Effector memory CD8-positive, alpha-beta T cell (primary cell): Measurements from ENCODE around the gene EPB41L1.
"Not testable (repeated sequence)": the region's sequence is repeated elsewhere in the genome, so short reads cannot be mapped to it uniquely, and the experiment has no call there.

Source experiments
- ATAC-seq: fragments of 150-1000 bp; cut with Tn5 transposase; replicated peaks from 2 replicates; pipeline ENCODE4 v1.10.0; 2021; ENCODE audit warnings: mild to moderate bottlenecking, moderate library complexity
- DNase-seq, 3 experiments: peaks; one replicate each; pipeline ENCODE4 v3.0.0; 2021
- H3K27ac Mint-ChIP-seq, 2 donors: one replicate each; pipeline ENCODE4 v1.8.0; 2022; ENCODE audit warnings: mild to moderate bottlenecking in 2 of 2, mixed read lengths in 2 of 2, moderate library complexity in 2 of 2
- H3K27me3 Mint-ChIP-seq, 2 donors: one replicate each; pipeline ENCODE4 v1.8.0; 2022; ENCODE audit warnings: mixed read lengths in 2 of 2
- H3K36me3 Mint-ChIP-seq: one replicate; pipeline ENCODE4 v1.8.0; 2022; ENCODE audit warnings: mild to moderate bottlenecking, moderate library complexity, mixed read lengths; ENCODE audit not compliant: insufficient read depth
- H3K4me1 Mint-ChIP-seq, 2 donors: one replicate each; pipeline ENCODE4 v1.8.0; 2022; ENCODE audit warnings: low read depth in 2 of 2, mixed read lengths in 2 of 2
- H3K4me3 Mint-ChIP-seq, 2 donors: one replicate each; pipeline ENCODE4 v1.8.0; 2022; ENCODE audit warnings: mild to moderate bottlenecking in 2 of 2, mixed read lengths in 2 of 2, moderate library complexity in 2 of 2
- H3K9me3 Mint-ChIP-seq, 2 donors: one replicate each; pipeline ENCODE4 v1.8.0; 2022; ENCODE audit warnings: mixed read lengths in 2 of 2

Gene EPB41L1

DNA sequence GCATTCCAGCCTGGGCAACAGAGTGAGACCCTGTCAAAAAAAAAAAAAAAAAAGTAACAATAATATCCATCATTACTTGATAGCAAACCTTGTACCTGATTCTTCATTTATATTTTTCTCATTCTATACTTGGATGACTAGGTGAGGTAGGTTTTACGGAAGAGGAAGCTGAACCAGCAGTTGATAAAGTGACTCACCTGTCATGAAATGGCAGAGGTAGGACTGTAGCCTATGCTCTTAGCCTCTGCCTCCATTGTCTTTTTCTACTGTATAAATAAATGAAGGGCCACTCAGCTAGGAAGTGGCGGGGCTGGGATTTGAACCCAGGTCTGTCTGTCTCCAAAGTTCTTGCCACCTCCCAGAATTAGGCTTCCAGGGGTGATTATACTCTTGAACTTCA is 20.7 kb upstream of the EPB41L1 start:
- no peak overlapping the region for H3K27ac Mint-ChIP-seq
- H3K27me3 Mint-ChIP-seq = peaks cover 6 to 11% of the 10 kb centered on the region in 2 donors
- H3K4me1 Mint-ChIP-seq = no peaks in the 10 kb centered on the region
- H3K9me3 Mint-ChIP-seq = no peaks in the 10 kb centered on the region
- DNase-seq (no peak), ATAC-seq (no peak)
- no peak overlapping the region for H3K4me3 Mint-ChIP-seq
- no peaks in the 10 kb centered on the region for H3K36me3 Mint-ChIP-seq

DNA sequence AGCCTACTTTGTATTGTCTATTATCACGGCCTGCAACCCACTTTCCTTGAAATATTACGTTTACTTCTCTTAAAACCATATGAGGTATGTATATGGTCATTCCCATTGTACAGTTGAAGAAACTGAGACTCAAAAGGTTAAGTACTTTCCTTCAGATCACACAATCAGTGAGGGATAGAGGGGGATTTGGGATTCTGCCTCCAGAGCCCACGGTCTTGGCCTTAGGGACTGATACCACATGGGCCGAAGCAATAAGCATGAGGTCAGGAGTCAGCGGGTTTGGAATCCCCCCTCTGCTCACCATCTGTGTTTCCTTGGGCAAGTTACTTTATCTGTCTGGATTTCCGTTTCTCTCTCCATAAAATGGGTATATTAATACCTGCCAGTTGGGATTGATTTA is 19.4 kb upstream of the EPB41L1 start:
- H3K9me3 Mint-ChIP-seq = no peaks in the 10 kb centered on the region
- H3K4me1 Mint-ChIP-seq = no peaks in the 10 kb centered on the region
- DNase-seq (no peak), ATAC-seq (no peak)
- H3K36me3 Mint-ChIP-seq = no peaks in the 10 kb centered on the region
- no peak overlapping the region for H3K4me3 Mint-ChIP-seq
- peaks cover 8 to 11% of the 10 kb centered on the region in 2 donors for H3K27me3 Mint-ChIP-seq
- no peak overlapping the region for H3K27ac Mint-ChIP-seq

DNA sequence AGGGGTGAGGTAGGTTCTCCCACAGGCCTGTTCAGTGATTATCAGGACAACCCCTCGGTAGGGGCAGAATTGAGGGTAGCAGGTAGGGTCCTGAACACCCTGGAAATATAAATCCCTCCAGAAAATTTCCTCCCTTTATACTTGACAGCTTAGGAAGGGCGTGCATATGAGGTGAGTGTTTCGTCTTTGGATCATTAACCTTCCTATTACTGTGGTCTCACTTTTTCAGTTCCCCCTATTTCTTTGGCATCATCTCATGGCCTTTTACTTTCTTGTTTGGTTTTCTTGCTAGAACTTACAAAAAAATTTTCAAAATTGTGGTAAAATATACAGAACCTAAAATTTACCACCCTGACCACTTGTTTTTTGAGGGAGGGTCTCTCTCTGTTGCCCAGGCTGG is 18.7 kb upstream of the EPB41L1 start:
- DNase-seq (no peak), ATAC-seq (no peak)
- H3K27me3 Mint-ChIP-seq = peaks cover 8 to 17% of the 10 kb centered on the region in 2 donors
- no peaks in the 10 kb centered on the region for H3K4me1 Mint-ChIP-seq
- H3K4me3 Mint-ChIP-seq = no peak overlapping the region
- H3K36me3 Mint-ChIP-seq = no peaks in the 10 kb centered on the region
- no peak overlapping the region for H3K27ac Mint-ChIP-seq
- no peaks in the 10 kb centered on the region for H3K9me3 Mint-ChIP-seq

DNA sequence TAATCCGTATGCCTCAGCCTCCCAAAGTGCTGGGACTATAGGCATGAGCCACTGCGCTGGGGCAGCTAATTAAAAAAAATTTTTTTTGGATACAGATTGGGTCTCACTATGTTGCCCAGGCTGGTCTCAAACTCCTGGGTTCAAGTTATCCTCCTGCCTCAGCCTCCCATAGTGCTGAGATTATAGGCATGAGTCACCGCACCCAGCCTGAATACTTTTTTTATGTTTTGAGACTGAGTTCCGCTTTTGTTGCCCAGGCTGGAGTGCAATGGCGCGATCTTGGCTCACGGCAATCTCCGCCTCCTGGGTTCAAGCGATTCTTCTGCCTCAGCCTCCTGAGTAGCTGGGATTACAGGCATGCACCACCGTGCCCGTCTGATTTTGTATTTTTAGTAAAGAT is 17.2 kb upstream of the EPB41L1 start:
- H3K27me3 Mint-ChIP-seq = peaks cover 13 to 26% of the 10 kb centered on the region in 2 donors

DNA sequence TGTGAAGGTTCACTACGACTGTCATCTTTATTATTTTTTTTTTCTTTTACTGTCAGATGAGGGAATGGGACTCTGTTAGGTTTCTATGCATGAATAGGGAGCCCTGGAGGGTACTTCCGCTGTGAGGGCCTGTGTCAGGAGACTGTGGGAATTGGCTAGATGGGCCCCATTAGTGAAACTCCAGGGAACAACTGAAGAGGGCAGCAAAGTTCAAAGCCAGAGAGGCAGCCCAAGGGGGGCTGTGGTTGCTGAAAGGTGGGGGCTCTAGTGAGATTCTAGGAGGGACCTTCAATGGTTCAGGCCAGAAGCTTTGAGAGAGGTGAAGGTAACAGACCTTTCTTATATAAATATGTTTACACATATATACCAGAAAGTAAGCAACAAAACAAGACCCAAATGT is 13.2 kb upstream of the EPB41L1 start:
- Mint-ChIP-seq H3K4me3 (no peak overlapping the region), H3K27me3 (peaks cover 37 to 65% of the 10 kb centered on the region in 2 donors), H3K4me1 (peaks cover 0 to 5% of the 10 kb centered on the region in 2 donors), H3K9me3 (no peaks in the 10 kb centered on the region), H3K36me3 (no peaks in the 10 kb centered on the region), H3K27ac (no peak overlapping the region)
- ATAC-seq (no peak), DNase-seq (no peak)

More for the DNA sequence above, 17.2 kb upstream of the EPB41L1 start:
- H3K36me3 Mint-ChIP-seq, ATAC-seq, H3K4me1 Mint-ChIP-seq, H3K4me3 Mint-ChIP-seq, H3K9me3 Mint-ChIP-seq, DNase-seq, H3K27ac Mint-ChIP-seq: not testable (repeated sequence)

DNA sequence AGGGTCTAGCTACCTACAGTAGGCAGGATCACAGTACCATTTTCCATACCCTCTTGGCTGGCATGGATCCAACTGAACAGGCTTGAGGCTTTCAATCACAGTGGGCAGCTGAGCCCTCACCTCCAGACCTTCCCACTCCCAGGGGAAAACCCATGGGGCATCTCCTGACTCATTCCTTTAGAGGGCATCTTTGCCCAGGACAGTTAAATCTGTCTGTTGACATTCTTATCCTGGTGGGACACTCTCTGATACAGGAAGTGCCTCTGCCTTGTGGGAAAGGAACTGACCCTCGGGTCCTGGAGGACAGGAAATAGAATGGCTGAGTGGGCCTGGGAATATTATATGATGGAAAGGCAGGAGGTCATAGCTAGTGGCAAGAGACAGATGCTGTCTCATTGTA is 10.2 kb upstream of the EPB41L1 start:
- no peaks in the 10 kb centered on the region for H3K36me3 Mint-ChIP-seq
- no peaks in the 10 kb centered on the region for H3K9me3 Mint-ChIP-seq
- peaks cover 0 to 5% of the 10 kb centered on the region in 2 donors for H3K4me1 Mint-ChIP-seq

DNA sequence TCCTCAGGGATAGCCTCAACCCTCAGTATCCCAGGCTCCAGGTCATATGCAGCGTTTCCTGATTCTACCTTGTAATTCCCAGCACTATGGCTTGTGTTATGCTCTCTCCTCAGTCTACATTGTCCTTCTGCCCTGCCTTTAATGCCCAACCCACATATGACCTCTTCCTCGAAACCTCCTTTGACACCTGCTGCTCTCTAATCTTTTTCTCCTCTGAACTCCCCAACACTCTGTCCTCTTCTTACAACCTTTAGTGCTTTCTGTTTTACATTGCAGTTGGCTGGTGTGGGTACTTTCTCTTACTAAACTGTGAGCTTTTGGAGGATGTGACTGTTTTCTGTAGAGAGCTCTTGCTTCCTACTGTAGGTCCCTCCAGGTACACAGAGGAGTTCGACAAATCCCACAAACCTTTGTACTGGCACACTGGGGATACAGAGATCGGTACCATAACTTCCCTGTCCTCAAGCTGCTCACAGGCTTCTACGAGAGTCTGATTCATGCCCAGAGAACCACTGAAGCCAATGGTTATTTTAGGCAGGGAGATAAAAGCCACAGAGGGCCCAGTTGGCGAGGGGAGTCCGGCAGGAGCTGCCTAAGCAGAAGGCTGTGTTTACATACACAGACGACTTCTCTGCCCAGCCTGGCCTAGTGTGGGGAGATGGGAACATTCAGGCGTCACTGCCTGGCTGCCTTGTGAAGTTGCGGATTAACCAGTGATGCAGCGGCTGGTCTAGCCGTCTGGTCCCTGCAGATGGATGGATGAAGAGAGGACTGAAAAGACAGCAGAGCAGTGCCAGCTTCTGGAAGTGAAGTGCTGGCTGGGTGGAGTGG is 8.4 kb upstream of the EPB41L1 start:
- H3K36me3 Mint-ChIP-seq = peaks cover under 1% of the 10 kb centered on the region

More for the DNA sequence above, 10.2 kb upstream of the EPB41L1 start:
- Mint-ChIP-seq H3K27me3 (peaks cover 49 to 80% of the 10 kb centered on the region in 2 donors), H3K27ac (no peak overlapping the region), H3K4me3 (no peak overlapping the region)
- no peak for ATAC-seq
- DNase-seq = no peak

DNA sequence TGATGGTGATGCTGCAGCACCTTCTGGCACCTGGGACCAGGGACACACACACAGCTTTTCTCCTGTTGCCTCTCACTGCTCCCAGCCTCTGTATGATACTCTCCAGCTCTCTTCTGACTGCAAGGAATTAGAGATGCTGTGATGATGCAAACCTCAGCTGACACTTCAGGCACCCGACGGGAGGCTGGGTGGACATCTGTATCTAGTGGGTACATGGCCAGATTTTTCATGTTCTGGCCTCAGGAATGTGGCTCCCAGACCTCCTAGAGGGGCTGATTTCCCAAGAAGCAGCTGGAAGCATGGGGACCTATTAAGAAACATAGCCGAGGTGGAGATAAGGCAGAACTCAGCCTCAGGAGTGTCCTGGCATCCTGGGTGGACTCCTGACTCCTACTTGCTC is 6.8 kb upstream of the EPB41L1 start:
- H3K36me3 Mint-ChIP-seq = peaks cover 3% of the 10 kb centered on the region
- H3K4me3 Mint-ChIP-seq = no peak overlapping the region
- H3K9me3 Mint-ChIP-seq = no peaks in the 10 kb centered on the region
- peaks cover 0 to 5% of the 10 kb centered on the region in 2 donors for H3K4me1 Mint-ChIP-seq
- H3K27ac Mint-ChIP-seq = no peak overlapping the region
- H3K27me3 Mint-ChIP-seq = peaks cover 51 to 77% of the 10 kb centered on the region in 2 donors
- DNase-seq (no peak), ATAC-seq (no peak)

More for the DNA sequence above, 8.4 kb upstream of the EPB41L1 start:
- Mint-ChIP-seq H3K4me1 (peaks cover 0 to 5% of the 10 kb centered on the region in 2 donors), H3K4me3 (no peak overlapping the region), H3K27ac (no peak overlapping the region), H3K9me3 (no peaks in the 10 kb centered on the region), H3K27me3 (peaks cover 48 to 75% of the 10 kb centered on the region in 2 donors)
- DNase-seq (no peak), ATAC-seq (no peak)

DNA sequence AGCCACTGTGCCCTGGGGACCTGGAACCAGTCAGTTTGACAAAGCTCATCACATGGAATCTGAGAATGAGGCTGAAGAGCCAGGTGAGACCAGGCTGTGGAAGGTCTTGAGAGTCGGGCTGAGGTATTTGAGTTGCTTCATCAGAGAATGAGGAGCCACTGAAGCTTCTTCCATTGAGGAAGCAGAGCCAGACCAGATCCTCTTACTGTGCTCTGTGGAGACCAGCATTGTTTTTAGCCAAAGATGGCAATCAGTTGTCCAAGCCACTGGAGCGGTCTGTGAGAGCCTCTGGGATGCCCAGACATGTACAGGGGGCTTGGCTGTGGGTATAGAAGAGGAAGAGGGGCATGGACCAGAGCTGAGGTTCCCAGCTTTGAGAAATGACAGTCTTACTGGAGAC is 6.1 kb upstream of the EPB41L1 start:
- Mint-ChIP-seq H3K4me3 (no peak overlapping the region), H3K4me1 (no peaks in the 10 kb centered on the region), H3K36me3 (peaks cover 3% of the 10 kb centered on the region), H3K9me3 (no peaks in the 10 kb centered on the region), H3K27ac (no peak overlapping the region), H3K27me3 (peaks cover 53 to 77% of the 10 kb centered on the region in 2 donors)
- ATAC-seq = no peak
- DNase-seq = no peak

DNA sequence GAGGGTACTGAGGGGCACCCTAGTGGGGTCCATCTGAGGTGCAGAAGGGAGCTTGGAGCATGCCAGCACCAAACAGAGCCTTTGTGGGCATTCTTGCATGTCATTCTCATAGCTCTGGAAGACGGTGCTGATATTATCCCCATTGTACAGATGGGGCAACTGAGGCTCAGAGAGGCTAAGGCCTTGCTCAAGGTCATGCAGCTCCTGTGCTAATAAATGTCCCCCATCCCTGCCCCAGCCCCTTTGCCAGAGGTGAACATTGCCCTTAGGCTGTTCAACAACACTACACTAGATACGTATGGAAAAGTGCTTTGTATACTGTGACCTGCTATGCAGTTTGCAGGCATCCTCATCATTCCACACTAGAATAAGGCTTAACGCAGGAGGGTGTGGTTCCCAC is 5.5 kb upstream of the EPB41L1 start:
- H3K4me3 Mint-ChIP-seq = no peak overlapping the region
- H3K27ac Mint-ChIP-seq = no peak overlapping the region
- no peak for DNase-seq
- no peak for ATAC-seq
- H3K27me3 Mint-ChIP-seq = peaks cover 56 to 77% of the 10 kb centered on the region in 2 donors
- no peaks in the 10 kb centered on the region for H3K4me1 Mint-ChIP-seq
- no peaks in the 10 kb centered on the region for H3K9me3 Mint-ChIP-seq
- H3K36me3 Mint-ChIP-seq = peaks cover 3% of the 10 kb centered on the region

DNA sequence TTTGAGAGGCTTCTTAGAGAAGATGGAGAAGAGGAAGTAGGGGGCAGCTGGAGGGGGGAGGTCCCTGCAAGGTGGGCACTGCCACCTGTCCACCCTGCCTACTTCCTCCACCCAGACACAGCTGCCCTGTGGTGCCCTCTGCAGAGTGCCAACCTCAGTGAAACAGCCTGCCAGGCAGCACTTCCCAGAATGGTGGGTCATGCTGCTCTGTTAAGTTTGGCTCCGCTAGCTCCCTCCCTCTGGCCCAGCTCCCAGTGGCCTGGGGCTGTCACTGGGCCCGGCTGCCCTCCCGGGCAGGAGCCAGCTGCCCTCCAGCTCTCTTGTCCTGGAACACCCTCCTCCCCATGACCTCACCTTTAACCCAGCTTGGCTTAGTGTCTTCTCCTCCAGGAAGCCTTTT is 5.1 kb upstream of the EPB41L1 start:
- DNase-seq = no peak
- Mint-ChIP-seq H3K36me3 (peaks cover 3% of the 10 kb centered on the region), H3K9me3 (no peaks in the 10 kb centered on the region), H3K4me3 (no peak overlapping the region), H3K27ac (no peak overlapping the region), H3K4me1 (no peaks in the 10 kb centered on the region), H3K27me3 (peaks cover 52 to 75% of the 10 kb centered on the region in 2 donors)
- no peak for ATAC-seq

DNA sequence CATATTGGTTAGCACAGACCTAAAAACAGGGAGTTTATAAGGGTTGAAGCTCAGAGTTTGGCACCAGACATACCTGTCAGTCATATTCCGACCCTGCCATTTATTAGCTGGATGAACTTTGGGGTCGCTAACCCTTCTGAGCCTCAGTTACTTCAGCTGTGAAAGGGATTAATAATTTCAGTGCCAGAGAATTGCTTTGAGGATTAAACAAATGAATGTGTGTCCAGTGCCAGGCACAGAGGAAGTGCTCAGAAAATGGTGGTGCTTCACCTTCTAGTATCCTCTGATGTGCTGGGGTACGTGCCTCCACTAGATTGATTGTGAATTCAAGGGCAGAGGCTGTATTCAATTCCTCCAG is 4.1 kb upstream of the EPB41L1 start:
- H3K4me1 Mint-ChIP-seq = peaks cover 0 to 1% of the 10 kb centered on the region in 2 donors
- no peak for DNase-seq
- H3K4me3 Mint-ChIP-seq = no peak overlapping the region
- H3K9me3 Mint-ChIP-seq = no peaks in the 10 kb centered on the region
- no peak overlapping the region for H3K27ac Mint-ChIP-seq
- ATAC-seq = no peak
- peaks cover 55 to 73% of the 10 kb centered on the region in 2 donors for H3K27me3 Mint-ChIP-seq
- H3K36me3 Mint-ChIP-seq = peaks cover 3% of the 10 kb centered on the region

DNA sequence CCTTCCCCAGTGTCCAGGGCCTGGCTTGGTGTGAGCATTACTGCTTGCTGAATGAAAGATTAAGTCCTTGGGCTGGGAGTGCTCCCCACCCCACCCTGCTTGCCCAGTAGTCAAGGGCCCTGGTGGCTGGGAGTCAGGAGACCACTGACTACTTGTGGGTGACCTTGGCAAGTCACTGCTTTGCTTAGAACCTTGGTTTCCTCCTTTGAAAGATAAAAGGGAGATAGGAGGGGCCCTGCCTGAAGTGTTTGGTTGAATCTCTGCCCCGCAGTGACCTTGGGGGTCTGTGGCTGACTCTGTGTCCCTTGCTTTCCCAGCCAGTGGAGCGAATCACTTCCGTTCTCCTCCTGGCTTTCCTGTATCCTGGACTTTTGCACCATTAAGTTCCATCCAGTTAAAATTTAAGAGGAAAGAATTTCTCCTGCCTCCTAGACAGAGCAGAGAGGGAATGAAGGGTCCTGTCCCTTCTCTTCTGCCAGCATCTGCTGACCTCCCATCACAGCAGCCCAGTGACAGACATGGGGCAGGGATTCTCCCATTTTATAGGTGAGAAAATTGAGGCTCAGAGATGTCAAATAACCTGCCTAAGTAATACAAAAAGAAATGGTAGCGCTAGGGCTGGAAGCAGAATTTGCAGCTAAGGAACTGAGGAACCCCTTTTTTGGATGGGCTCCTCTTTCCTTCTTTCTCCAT is 3.5 kb upstream of the EPB41L1 start:
- H3K27ac Mint-ChIP-seq = no peak overlapping the region
- DNase-seq (no peak), ATAC-seq (no peak)
- no peaks in the 10 kb centered on the region for H3K9me3 Mint-ChIP-seq
- H3K36me3 Mint-ChIP-seq = peaks cover 3% of the 10 kb centered on the region
- H3K4me3 Mint-ChIP-seq = no peak overlapping the region
- H3K27me3 Mint-ChIP-seq = peaks cover 50 to 73% of the 10 kb centered on the region in 2 donors
- peaks cover 0 to 1% of the 10 kb centered on the region in 2 donors for H3K4me1 Mint-ChIP-seq

DNA sequence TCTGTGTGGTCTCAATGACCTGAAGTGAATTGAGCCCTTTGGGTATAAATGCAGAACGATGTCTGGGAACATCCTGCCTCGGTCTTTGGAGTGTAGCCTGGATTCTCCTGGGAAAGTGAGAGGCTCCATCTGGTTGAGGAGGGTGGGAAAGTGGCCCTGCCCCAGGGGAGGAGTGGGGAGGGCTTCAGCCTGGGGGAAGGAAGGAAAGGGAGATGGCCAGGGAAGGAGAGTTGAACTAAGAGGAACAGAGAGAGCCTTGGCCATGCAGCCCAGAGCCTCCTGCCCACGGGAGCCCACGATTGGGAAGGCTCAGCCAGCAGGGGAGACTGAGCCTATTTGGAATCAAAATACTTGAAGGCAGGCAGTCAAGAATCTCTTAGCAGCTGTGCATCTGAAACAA is 2.3 kb upstream of the EPB41L1 start:
- DNase-seq = no peak
- peaks cover 3 to 7% of the 10 kb centered on the region in 2 donors for H3K4me1 Mint-ChIP-seq
- H3K27ac Mint-ChIP-seq = no peak overlapping the region
- ATAC-seq = no peak
- H3K36me3 Mint-ChIP-seq = peaks cover 3% of the 10 kb centered on the region
- H3K4me3 Mint-ChIP-seq = no peak overlapping the region
- peaks cover 43 to 78% of the 10 kb centered on the region in 2 donors for H3K27me3 Mint-ChIP-seq
- no peaks in the 10 kb centered on the region for H3K9me3 Mint-ChIP-seq
